Neural progenitor cell (in vitro differentiated cells): Measurements from ENCODE around the gene PCYT1A. TPM values are rescaled to one million over a fixed set of nuclear protein-coding genes. Genes with fewer than 3 reads are reported as not detected.

Source experiments
- DNase-seq: peaks from one replicate; pipeline ENCODE4 v3.0.0-alpha.2; 2016; ENCODE audit warnings: low spot score
- H2AFZ ChIP-seq: fragments of 200-600 bp; sonication (generic); replicated peaks from 2 replicates; pipeline ENCODE4 v1.6.1; 2016; ENCODE audit warnings: antibody characterized with exemption
- H3F3A ChIP-seq: fragments of 200-600 bp; sonication (generic); 2 replicates; pipeline ENCODE4 v1.6.1; 2016; ENCODE audit warnings: antibody characterized with exemption, low read depth
- H3K27ac ChIP-seq: fragments of 200-600 bp; sonication (generic); 2 replicates; pipeline ENCODE4 v1.5.1; 2016; ENCODE audit warnings: mild to moderate bottlenecking
- H3K27me3 ChIP-seq: fragments of 200-600 bp; sonication (generic); 2 replicates; pipeline ENCODE4 v1.6.1; 2016; ENCODE audit warnings: mild to moderate bottlenecking, moderate library complexity
- H3K36me3 ChIP-seq: fragments of 200-600 bp; sonication (generic); 2 replicates; pipeline ENCODE4 v1.5.1; 2016
- H3K4me1 ChIP-seq: fragments of 200-600 bp; sonication (generic); 2 replicates; pipeline ENCODE4 v1.6.1; 2016; ENCODE audit warnings: mixed run types
- H3K4me2 ChIP-seq: fragments of 200-600 bp; sonication (generic); 2 replicates; pipeline ENCODE4 v1.6.1; 2016
- H3K4me3 ChIP-seq: fragments of 200-600 bp; sonication (generic); 2 replicates; pipeline ENCODE4 v1.5.1; 2016
- H3K79me2 ChIP-seq: fragments of 200-600 bp; sonication (generic); 2 replicates; pipeline ENCODE4 v1.6.1; 2016; ENCODE audit warnings: low read depth
- H3K9ac ChIP-seq: fragments of 200-600 bp; sonication (generic); 2 replicates; pipeline ENCODE4 v1.6.1; 2016
- H3K9me3 ChIP-seq: fragments of 200-600 bp; sonication (generic); 2 replicates; pipeline ENCODE4 v1.5.1; 2016; ENCODE audit warnings: low read depth
- H4K20me1 ChIP-seq: fragments of 200-600 bp; sonication (generic); 2 replicates; pipeline ENCODE4 v1.6.1; 2016; ENCODE audit warnings: low read depth
- H3K27ac Mint-ChIP-seq: 3 replicates; pipeline ENCODE4 v1.8.0; 2021; ENCODE audit warnings: mixed read lengths
- H3K27me3 Mint-ChIP-seq: 2 replicates; pipeline ENCODE4 v1.8.0; 2022; ENCODE audit warnings: low read depth, mild to moderate bottlenecking, inconsistent platforms, moderate library complexity, mixed read lengths; ENCODE audit not compliant: insufficient read depth
- H3K36me3 Mint-ChIP-seq: 3 replicates; pipeline ENCODE4 v1.8.0; 2021; ENCODE audit warnings: mixed read lengths
- H3K4me1 Mint-ChIP-seq: 3 replicates; pipeline ENCODE4 v1.8.0; 2021; ENCODE audit warnings: mixed read lengths
- H3K4me3 Mint-ChIP-seq: 3 replicates; pipeline ENCODE4 v1.8.0; 2021; ENCODE audit warnings: mild to moderate bottlenecking, moderate library complexity, mixed read lengths
- H3K9me3 Mint-ChIP-seq: 3 replicates; pipeline ENCODE4 v1.8.0; 2020; ENCODE audit warnings: mixed read lengths
- EZH2 ChIP-seq: fragments of 200-600 bp; sonication (generic); IDR thresholded peaks from 2 replicates; pipeline ENCODE4 v1.6.1; 2017; ENCODE audit warnings: antibody characterized with exemption, mild to moderate bottlenecking, moderate library complexity
- EZH2phosphoT487 ChIP-seq: fragments of 200-600 bp; sonication (generic); IDR thresholded peaks from 2 replicates; pipeline ENCODE4 v1.6.1; 2017; ENCODE audit warnings: antibody characterized with exemption
- total RNA-seq: library from RNA; depleted of rRNA; stranded (reverse); fragments of >200 nt; gene quantifications from 2 replicates; pipeline ENCODE4 v1.2.3, GENCODE V29; 2015; ENCODE audit warnings: low replicate concordance
- TF ChIP-seq, protein P1 (sequence below): fragments of 200-600 bp; sonication (generic); IDR thresholded peaks from 2 replicates; pipeline ENCODE4 v1.5.1; 2017; ENCODE audit warnings: antibody characterized with exemption, mild to moderate bottlenecking

PCYT1A gene
- total RNA-seq, 1 donor from 2014 or later, result 29.3 TPM

DNA sequence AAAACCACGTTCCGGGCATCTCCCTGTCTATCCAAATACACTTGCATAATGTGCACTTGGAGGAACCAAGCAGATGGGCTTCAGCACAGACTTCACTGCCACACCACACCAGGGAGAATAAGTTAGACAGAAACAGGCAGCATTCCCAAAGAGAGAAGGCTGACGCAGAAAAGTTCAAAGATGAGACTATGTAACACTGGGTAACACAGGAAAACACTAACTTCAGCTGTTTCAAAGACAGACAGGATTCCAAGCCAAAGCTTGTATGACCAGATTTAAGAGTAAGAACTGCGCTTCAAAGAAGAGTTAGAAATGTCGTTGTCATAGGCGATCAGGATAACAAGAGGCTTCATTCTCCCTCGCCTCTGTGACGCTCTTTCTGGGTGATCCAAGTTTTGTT lies 51.3 kb downstream of the PCYT1A start:
- H3K27me3 ChIP-seq, result no peaks in the 10 kb centered on the region
- H3K4me3 ChIP-seq, result no peak overlapping the region
- no peak overlapping the region for H2AFZ ChIP-seq
- Mint-ChIP-seq H3K4me1 (no peaks in the 10 kb centered on the region), H3K27ac (no peak overlapping the region), H3K4me3 (no peak overlapping the region), H3K9me3 (no peaks in the 10 kb centered on the region), H3K27me3 (peaks cover 3% of the 10 kb centered on the region), H3K36me3 (peaks cover 4% of the 10 kb centered on the region)
- H3K79me2 ChIP-seq, result no peaks in the 10 kb centered on the region
- no peak overlapping the region for H3K9ac ChIP-seq
- no peak overlapping the region for H3K4me2 ChIP-seq
- DNase-seq, result no peak
- no peaks in the 10 kb centered on the region for H3K4me1 ChIP-seq
- H3F3A ChIP-seq, result no peaks in the 10 kb centered on the region
- H4K20me1 ChIP-seq, result no peaks in the 10 kb centered on the region
- no peaks in the 10 kb centered on the region for H3K9me3 ChIP-seq
- TF ChIP-seq EZH2phosphoT487 (no peak), EZH2 (no peak)
- TF ChIP-seq, protein P1, sequence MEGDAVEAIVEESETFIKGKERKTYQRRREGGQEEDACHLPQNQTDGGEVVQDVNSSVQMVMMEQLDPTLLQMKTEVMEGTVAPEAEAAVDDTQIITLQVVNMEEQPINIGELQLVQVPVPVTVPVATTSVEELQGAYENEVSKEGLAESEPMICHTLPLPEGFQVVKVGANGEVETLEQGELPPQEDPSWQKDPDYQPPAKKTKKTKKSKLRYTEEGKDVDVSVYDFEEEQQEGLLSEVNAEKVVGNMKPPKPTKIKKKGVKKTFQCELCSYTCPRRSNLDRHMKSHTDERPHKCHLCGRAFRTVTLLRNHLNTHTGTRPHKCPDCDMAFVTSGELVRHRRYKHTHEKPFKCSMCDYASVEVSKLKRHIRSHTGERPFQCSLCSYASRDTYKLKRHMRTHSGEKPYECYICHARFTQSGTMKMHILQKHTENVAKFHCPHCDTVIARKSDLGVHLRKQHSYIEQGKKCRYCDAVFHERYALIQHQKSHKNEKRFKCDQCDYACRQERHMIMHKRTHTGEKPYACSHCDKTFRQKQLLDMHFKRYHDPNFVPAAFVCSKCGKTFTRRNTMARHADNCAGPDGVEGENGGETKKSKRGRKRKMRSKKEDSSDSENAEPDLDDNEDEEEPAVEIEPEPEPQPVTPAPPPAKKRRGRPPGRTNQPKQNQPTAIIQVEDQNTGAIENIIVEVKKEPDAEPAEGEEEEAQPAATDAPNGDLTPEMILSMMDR, result no peak
- no peaks in the 10 kb centered on the region for H3K36me3 ChIP-seq
- no peak overlapping the region for H3K27ac ChIP-seq

DNA sequence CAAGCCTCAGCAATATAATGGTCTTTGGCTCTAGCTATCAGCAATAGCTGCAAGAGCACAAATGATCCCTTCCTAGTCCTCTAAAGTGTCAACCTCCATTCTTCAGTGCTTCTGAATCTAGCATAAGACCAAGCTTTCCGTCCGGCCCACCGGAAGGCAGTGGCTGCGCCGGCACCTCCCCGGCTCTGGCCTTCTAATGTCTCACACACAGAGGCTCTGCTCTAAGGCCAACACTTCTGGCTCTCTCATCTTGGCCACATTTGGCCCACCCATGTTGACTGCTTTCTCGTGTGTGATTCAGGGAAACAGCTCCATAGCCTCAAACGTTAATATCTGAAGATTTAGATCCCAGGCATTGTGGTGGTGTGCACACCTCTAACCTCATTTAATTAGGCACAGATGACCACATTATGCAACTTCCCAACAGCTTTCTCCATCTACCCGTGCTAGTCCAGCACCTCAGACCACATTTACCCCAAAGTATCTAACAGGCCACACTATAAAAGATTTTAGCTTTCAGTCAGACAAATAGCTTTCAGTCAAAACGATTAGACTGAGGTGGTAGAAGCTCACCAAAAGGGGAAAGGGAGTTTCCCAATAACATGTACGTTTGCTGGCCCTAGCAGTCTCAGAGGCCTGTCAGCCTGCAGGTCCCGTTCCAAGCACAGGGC lies 51.9 kb downstream of the PCYT1A start:
- TF ChIP-seq EZH2 (no peak), EZH2phosphoT487 (no peak)
- TF ChIP-seq, protein P1, result no peak
- no peaks in the 10 kb centered on the region for H3K79me2 ChIP-seq
- Mint-ChIP-seq H3K4me1 (no peaks in the 10 kb centered on the region), H3K27me3 (peaks cover 4% of the 10 kb centered on the region), H3K27ac (no peak overlapping the region), H3K4me3 (no peak overlapping the region), H3K36me3 (peaks cover 4% of the 10 kb centered on the region), H3K9me3 (no peaks in the 10 kb centered on the region)
- no peaks in the 10 kb centered on the region for H3K4me1 ChIP-seq
- no peaks in the 10 kb centered on the region for H3F3A ChIP-seq
- no peaks in the 10 kb centered on the region for H3K27me3 ChIP-seq
- H2AFZ ChIP-seq, result no peak overlapping the region
- DNase-seq, result no peak
- no peak overlapping the region for H3K27ac ChIP-seq
- H3K4me2 ChIP-seq, result no peak overlapping the region
- H3K9ac ChIP-seq, result no peak overlapping the region
- H3K36me3 ChIP-seq, result no peaks in the 10 kb centered on the region
- H4K20me1 ChIP-seq, result no peaks in the 10 kb centered on the region
- H3K9me3 ChIP-seq, result no peaks in the 10 kb centered on the region
- H3K4me3 ChIP-seq, result no peak overlapping the region

DNA sequence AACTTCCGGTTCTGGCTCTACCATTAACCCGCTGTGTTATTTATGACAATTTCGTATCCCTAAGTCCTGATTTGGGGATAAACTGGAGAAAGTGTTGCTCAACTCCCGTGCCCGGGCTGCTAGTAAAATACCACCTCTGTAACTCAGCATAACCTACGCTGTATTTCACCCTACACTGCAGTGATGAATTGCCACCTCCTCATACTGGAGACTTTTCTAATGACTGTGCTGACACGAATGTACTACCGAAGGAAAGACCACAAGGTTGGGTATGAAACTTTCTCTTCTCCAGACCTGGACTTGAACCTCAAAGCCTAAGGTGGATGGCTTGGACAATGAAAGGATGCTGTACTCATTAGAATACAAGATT lies 54.7 kb downstream of the PCYT1A start:
- peaks cover 4% of the 10 kb centered on the region for H3K27me3 Mint-ChIP-seq
- no peaks in the 10 kb centered on the region for H3K36me3 Mint-ChIP-seq
- TF ChIP-seq, protein P1, result no peak
- TF ChIP-seq EZH2phosphoT487, result no peak
- no peak for TF ChIP-seq EZH2

More for the DNA sequence above, 54.7 kb downstream of the PCYT1A start:
- DNase-seq, result no peak
- Histone ChIP-seq H3K9ac (no peak overlapping the region), H3K4me2 (no peak overlapping the region), H3K36me3 (no peaks in the 10 kb centered on the region), H3K79me2 (no peaks in the 10 kb centered on the region), H3K4me1 (no peaks in the 10 kb centered on the region), H2AFZ (no peak overlapping the region), H3K27ac (no peak overlapping the region), H4K20me1 (no peaks in the 10 kb centered on the region), H3F3A (no peaks in the 10 kb centered on the region), H3K9me3 (no peaks in the 10 kb centered on the region), H3K27me3 (no peaks in the 10 kb centered on the region), H3K4me3 (no peak overlapping the region)
- no peaks in the 10 kb centered on the region for H3K9me3 Mint-ChIP-seq
- no peaks in the 10 kb centered on the region for H3K4me1 Mint-ChIP-seq
- H3K27ac Mint-ChIP-seq, result no peak overlapping the region
- peak overlapping the region; percentile 9 for H3K4me3 Mint-ChIP-seq
